Neural progenitor cell (in vitro differentiated cells): ENCODE results near the gene ITSN1. TPM values are rescaled to one million over a fixed set of nuclear protein-coding genes. Genes with fewer than 3 reads are reported as not detected.

Source experiments
- DNase-seq: peaks from one replicate; pipeline ENCODE4 v3.0.0-alpha.2; 2016; ENCODE audit warnings: low spot score
- H2AFZ ChIP-seq: fragments of 200-600 bp; sonication (generic); replicated peaks from 2 replicates; pipeline ENCODE4 v1.6.1; 2016; ENCODE audit warnings: antibody characterized with exemption
- H3F3A ChIP-seq: fragments of 200-600 bp; sonication (generic); 2 replicates; pipeline ENCODE4 v1.6.1; 2016; ENCODE audit warnings: antibody characterized with exemption, low read depth
- H3K27ac ChIP-seq: fragments of 200-600 bp; sonication (generic); 2 replicates; pipeline ENCODE4 v1.5.1; 2016; ENCODE audit warnings: mild to moderate bottlenecking
- H3K27me3 ChIP-seq: fragments of 200-600 bp; sonication (generic); 2 replicates; pipeline ENCODE4 v1.6.1; 2016; ENCODE audit warnings: mild to moderate bottlenecking, moderate library complexity
- H3K36me3 ChIP-seq: fragments of 200-600 bp; sonication (generic); 2 replicates; pipeline ENCODE4 v1.5.1; 2016
- H3K4me1 ChIP-seq: fragments of 200-600 bp; sonication (generic); 2 replicates; pipeline ENCODE4 v1.6.1; 2016; ENCODE audit warnings: mixed run types
- H3K4me2 ChIP-seq: fragments of 200-600 bp; sonication (generic); 2 replicates; pipeline ENCODE4 v1.6.1; 2016
- H3K4me3 ChIP-seq: fragments of 200-600 bp; sonication (generic); 2 replicates; pipeline ENCODE4 v1.5.1; 2016
- H3K79me2 ChIP-seq: fragments of 200-600 bp; sonication (generic); 2 replicates; pipeline ENCODE4 v1.6.1; 2016; ENCODE audit warnings: low read depth
- H3K9ac ChIP-seq: fragments of 200-600 bp; sonication (generic); 2 replicates; pipeline ENCODE4 v1.6.1; 2016
- H3K9me3 ChIP-seq: fragments of 200-600 bp; sonication (generic); 2 replicates; pipeline ENCODE4 v1.5.1; 2016; ENCODE audit warnings: low read depth
- H4K20me1 ChIP-seq: fragments of 200-600 bp; sonication (generic); 2 replicates; pipeline ENCODE4 v1.6.1; 2016; ENCODE audit warnings: low read depth
- H3K27ac Mint-ChIP-seq: 3 replicates; pipeline ENCODE4 v1.8.0; 2021; ENCODE audit warnings: mixed read lengths
- H3K27me3 Mint-ChIP-seq: 2 replicates; pipeline ENCODE4 v1.8.0; 2022; ENCODE audit warnings: low read depth, mild to moderate bottlenecking, inconsistent platforms, moderate library complexity, mixed read lengths; ENCODE audit not compliant: insufficient read depth
- H3K36me3 Mint-ChIP-seq: 3 replicates; pipeline ENCODE4 v1.8.0; 2021; ENCODE audit warnings: mixed read lengths
- H3K4me1 Mint-ChIP-seq: 3 replicates; pipeline ENCODE4 v1.8.0; 2021; ENCODE audit warnings: mixed read lengths
- H3K4me3 Mint-ChIP-seq: 3 replicates; pipeline ENCODE4 v1.8.0; 2021; ENCODE audit warnings: mild to moderate bottlenecking, moderate library complexity, mixed read lengths
- H3K9me3 Mint-ChIP-seq: 3 replicates; pipeline ENCODE4 v1.8.0; 2020; ENCODE audit warnings: mixed read lengths
- CTCF ChIP-seq: fragments of 200-600 bp; sonication (generic); IDR thresholded peaks from 2 replicates; pipeline ENCODE4 v1.5.1; 2017; ENCODE audit warnings: antibody characterized with exemption, mild to moderate bottlenecking
- EZH2 ChIP-seq: fragments of 200-600 bp; sonication (generic); IDR thresholded peaks from 2 replicates; pipeline ENCODE4 v1.6.1; 2017; ENCODE audit warnings: antibody characterized with exemption, mild to moderate bottlenecking, moderate library complexity
- EZH2phosphoT487 ChIP-seq: fragments of 200-600 bp; sonication (generic); IDR thresholded peaks from 2 replicates; pipeline ENCODE4 v1.6.1; 2017; ENCODE audit warnings: antibody characterized with exemption
- total RNA-seq: library from RNA; depleted of rRNA; stranded (reverse); fragments of >200 nt; gene quantifications from 2 replicates; pipeline ENCODE4 v1.2.3, GENCODE V29; 2015; ENCODE audit warnings: low replicate concordance

Gene ITSN1
- total RNA-seq, 1 donor from 2014 or later = 136 TPM

DNA sequence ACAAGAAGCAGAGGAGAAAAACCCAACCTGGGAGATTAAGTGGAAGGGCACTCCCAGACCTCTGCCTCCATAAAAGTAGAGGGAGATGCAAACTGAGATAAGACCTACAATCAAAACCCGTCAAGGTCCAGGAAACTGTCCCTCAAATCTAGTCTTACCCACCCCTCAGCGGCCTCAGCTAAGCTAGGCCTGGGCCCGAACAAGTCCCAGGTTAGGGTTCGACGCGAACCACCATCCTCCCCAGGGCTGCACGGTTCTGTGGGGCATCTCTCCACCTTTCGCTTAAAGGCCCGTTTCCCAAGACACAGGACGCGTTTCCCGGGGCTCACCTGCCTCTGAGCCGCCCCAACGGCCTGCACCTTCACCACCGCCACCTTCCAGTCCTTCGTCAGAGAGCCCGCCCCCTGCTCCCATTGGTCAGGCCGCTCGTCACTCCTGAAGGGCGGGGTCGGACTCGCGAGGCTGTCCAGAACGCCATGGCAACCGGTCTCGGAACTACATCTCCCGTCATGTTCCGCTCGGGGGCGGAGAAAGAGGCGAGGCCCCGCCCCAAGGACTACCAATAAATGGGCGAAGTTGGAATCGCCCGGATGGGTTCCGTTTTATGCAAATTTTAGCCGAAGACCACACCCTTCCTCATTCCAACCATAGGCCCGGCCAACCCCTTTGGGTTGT, 812 bp upstream of the ITSN1 start, which contains the start of gene CRYZL1:
Gene CRYZL1, minus strand, starts transcription at position 390 of the 675 bp plus-strand sequence. CDS start 10,190 bp downstream, outside the sequence.
- peaks cover 88% of the 10 kb centered on the region for H3K79me2 ChIP-seq
- peaks cover 7% of the 10 kb centered on the region for H3F3A ChIP-seq
- peak within 1 kb of the TSS; percentile 93 for H3K4me2 ChIP-seq
- peak within 1 kb of the TSS; percentile 60 for H3K4me3 ChIP-seq
- H3K9ac ChIP-seq = peak within 1 kb of the TSS; percentile 81
- Mint-ChIP-seq H3K27ac (peak within 1 kb of the TSS; percentile 95), H3K4me1 (peaks cover 33% of the 10 kb centered on the region), H3K36me3 (peaks cover 15% of the 10 kb centered on the region), H3K9me3 (peaks cover 7% of the 10 kb centered on the region), H3K4me3 (peak within 1 kb of the TSS; percentile 93), H3K27me3 (no peaks in the 10 kb centered on the region)
- TF ChIP-seq EZH2 (no peak), CTCF (no peak), EZH2phosphoT487 (no peak)
- no peaks in the 10 kb centered on the region for H3K36me3 ChIP-seq
- peak within 1 kb of the TSS; percentile 95 for H2AFZ ChIP-seq
- H3K27ac ChIP-seq = peak within 1 kb of the TSS; percentile 59
- peaks cover 33% of the 10 kb centered on the region for H4K20me1 ChIP-seq
- peaks cover 23% of the 10 kb centered on the region for H3K4me1 ChIP-seq
- H3K27me3 ChIP-seq = no peaks in the 10 kb centered on the region
- DNase-seq = peak; percentile 100
- H3K9me3 ChIP-seq = no peaks in the 10 kb centered on the region

- H4K20me1 ChIP-seq = peaks cover 46% of the 10 kb centered on the region
- H3K9me3 ChIP-seq = no peaks in the 10 kb centered on the region
- no peaks in the 10 kb centered on the region for H3K36me3 ChIP-seq
- no peaks in the 10 kb centered on the region for H3K27me3 ChIP-seq
- peaks cover 23% of the 10 kb centered on the region for H3K4me1 ChIP-seq
- peaks cover 7% of the 10 kb centered on the region for H3F3A ChIP-seq
- peaks cover 33% of the 10 kb centered on the region for H3K4me1 Mint-ChIP-seq
- peak overlapping the region; percentile 27 for H3K27ac ChIP-seq
- H3K36me3 Mint-ChIP-seq = peaks cover 10% of the 10 kb centered on the region
- DNase-seq = peak; percentile 60
- no peak overlapping the region for H2AFZ ChIP-seq
- H3K9ac ChIP-seq = peak overlapping the region; percentile 63
- peak overlapping the region; percentile 98 for H3K4me3 Mint-ChIP-seq
- no peaks in the 10 kb centered on the region for H3K27me3 Mint-ChIP-seq
- H3K4me3 ChIP-seq = peak overlapping the region; percentile 60
- H3K27ac Mint-ChIP-seq = peak overlapping the region; percentile 97
- TF ChIP-seq EZH2 = no peak
- no peak for TF ChIP-seq EZH2phosphoT487
- no peaks in the 10 kb centered on the region for H3K9me3 Mint-ChIP-seq
- peaks cover 91% of the 10 kb centered on the region for H3K79me2 ChIP-seq
- H3K4me2 ChIP-seq = peak overlapping the region; percentile 88
These were observed 776 bp downstream of the ITSN1 start for GRCh38 chr21:33642896-33643657.

GRCh38 chr21:33643658-33644311, 1.5 kb downstream of the ITSN1 start:
- H3K36me3 Mint-ChIP-seq = peaks cover 15% of the 10 kb centered on the region
- peak overlapping the region; percentile 88 for H3K4me2 ChIP-seq
- peak overlapping the region; percentile 98 for H3K4me3 Mint-ChIP-seq
- H3K4me1 Mint-ChIP-seq = peaks cover 33% of the 10 kb centered on the region
- H3K27me3 ChIP-seq = no peaks in the 10 kb centered on the region
- peaks cover 7% of the 10 kb centered on the region for H3F3A ChIP-seq
- peak overlapping the region; percentile 63 for H3K9ac ChIP-seq
- H3K9me3 ChIP-seq = no peaks in the 10 kb centered on the region
- no peaks in the 10 kb centered on the region for H3K36me3 ChIP-seq
- no peak overlapping the region for H2AFZ ChIP-seq
- peak; percentile 68 for DNase-seq
- TF ChIP-seq CTCF (no peak), EZH2phosphoT487 (no peak), EZH2 (no peak)
- H3K27ac ChIP-seq = peak overlapping the region; percentile 27
- peak overlapping the region; percentile 97 for H3K27ac Mint-ChIP-seq
- peaks cover 91% of the 10 kb centered on the region for H3K79me2 ChIP-seq
- H4K20me1 ChIP-seq = peaks cover 52% of the 10 kb centered on the region
- H3K4me1 ChIP-seq = peaks cover 23% of the 10 kb centered on the region
- no peaks in the 10 kb centered on the region for H3K27me3 Mint-ChIP-seq
- H3K4me3 ChIP-seq = peak overlapping the region; percentile 60
- peaks cover 2% of the 10 kb centered on the region for H3K9me3 Mint-ChIP-seq
